GOT3 (cell line): Measurements from ENCODE around the gene GSTP1.
"Not testable (repeated sequence)": the region's sequence is repeated elsewhere in the genome, so short reads cannot be mapped to it uniquely, and the experiment has no call there.

Source experiments
- DNase-seq: peaks from one replicate; lab custom pipeline; 2025; ENCODE audit warnings: mixed read lengths; lab: John Stamatoyannopoulos, UW

GSTP1 gene

GRCh38 chr11:67583247-67584204 lies at the start of gene GSTP1:
TSS of gene GSTP1 (plus strand) at chr11:67583812. CDS start at chr11:67583844, 32 bp downstream.
- peak; percentile 68 for DNase-seq

GRCh38 chr11:67534070-67534679 lies 49.4 kb upstream of the GSTP1 start:
- DNase-seq = no peak

- DNase-seq = no peak
These were observed 48.1 kb upstream of the GSTP1 start for GRCh38 chr11:67535561-67535960.

- peak; percentile 7 for DNase-seq
These were observed 45.3 kb upstream of the GSTP1 start for GRCh38 chr11:67538306-67538705.

- no peak for DNase-seq
These were observed 44.6 kb upstream of the GSTP1 start for GRCh38 chr11:67538823-67539505.

- DNase-seq = no peak
These were observed 44.1 kb upstream of the GSTP1 start for GRCh38 chr11:67539550-67539949.

GRCh38 chr11:67541198-67541597 lies 42.4 kb upstream of the GSTP1 start:
- DNase-seq = no peak

- no peak for DNase-seq
These were observed 41.4 kb upstream of the GSTP1 start for GRCh38 chr11:67542169-67542568.

GRCh38 chr11:67542971-67543370 lies 40.6 kb upstream of the GSTP1 start:
- DNase-seq = no peak

GRCh38 chr11:67543585-67543984 lies 40.0 kb upstream of the GSTP1 start:
- DNase-seq = no peak

- no peak for DNase-seq
These were observed 38.9 kb upstream of the GSTP1 start for GRCh38 chr11:67544616-67545242.

- DNase-seq = no peak
These were observed 38.3 kb upstream of the GSTP1 start for GRCh38 chr11:67545280-67545679.

- not testable (repeated sequence) for DNase-seq
These were observed 35.5 kb upstream of the GSTP1 start for GRCh38 chr11:67548112-67548511.

GRCh38 chr11:67548555-67549110 lies 35.0 kb upstream of the GSTP1 start:
- DNase-seq = no peak

GRCh38 chr11:67551127-67551526 lies 32.5 kb upstream of the GSTP1 start:
- no peak for DNase-seq

GRCh38 chr11:67551697-67552096 lies 31.9 kb upstream of the GSTP1 start:
- DNase-seq = not testable (repeated sequence)

- DNase-seq = no peak
These were observed 27.4 kb upstream of the GSTP1 start for GRCh38 chr11:67556244-67556643.

GRCh38 chr11:67558084-67558772 lies 25.4 kb upstream of the GSTP1 start:
- no peak for DNase-seq

GRCh38 chr11:67561971-67562619 lies 21.5 kb upstream of the GSTP1 start:
- no peak for DNase-seq

- no peak for DNase-seq
These were observed 20.5 kb upstream of the GSTP1 start for GRCh38 chr11:67562963-67563704.
